ENCODE results near the gene MPST. TPM values are rescaled to one million over a fixed set of nuclear protein-coding genes. Genes with fewer than 3 reads are reported as not detected.

The MPST gene
- total RNA-seq, 1 donor, result 20.7 TPM

DNA sequence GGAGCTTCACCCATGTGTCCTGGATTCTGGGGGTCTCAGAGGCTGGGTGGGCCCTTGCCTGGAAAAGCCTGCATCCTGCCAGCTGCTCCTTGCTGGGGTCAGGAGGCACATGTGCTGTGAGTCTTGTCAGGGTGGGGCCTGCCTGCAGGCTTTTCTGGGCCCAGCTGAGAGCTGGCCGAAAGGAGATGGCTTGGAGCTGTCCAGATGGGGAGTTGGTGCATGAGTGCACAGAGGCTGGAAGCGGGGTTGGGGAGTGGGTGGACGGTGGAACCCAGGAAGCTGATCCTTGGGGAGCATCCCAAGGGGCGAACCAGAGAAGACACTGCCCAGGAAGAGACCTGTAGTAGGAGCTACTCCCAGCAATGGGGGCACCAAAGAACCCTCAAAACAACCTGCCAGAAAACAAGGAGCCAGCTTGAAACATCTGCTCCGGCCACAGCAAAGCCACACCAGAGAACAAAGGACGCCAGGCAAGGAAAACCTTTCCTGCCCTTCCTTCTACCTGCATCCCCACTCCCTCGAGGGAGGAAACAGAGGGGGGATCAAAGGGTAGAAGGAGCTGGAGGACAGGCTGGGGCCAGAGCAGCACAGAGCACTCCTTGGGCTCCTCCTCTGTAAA lies 23.8 kb downstream of the MPST start:
- no peak overlapping the region for H3K4me3 ChIP-seq (ENCODE audit: low read length)
- H3K9me3 ChIP-seq (ENCODE audit: low read depth, low read length), result no peaks in the 10 kb centered on the region

GRCh38 chr22:37043828-37044538 lies 24.4 kb downstream of the MPST start:
- Histone ChIP-seq H3K4me3 (ENCODE audit: low read length) (no peak overlapping the region), H3K9me3 (ENCODE audit: low read depth, low read length) (no peaks in the 10 kb centered on the region), H3K4me1 (ENCODE audit: insufficient read depth, low read length) (peaks cover 15% of the 10 kb centered on the region), H3K27me3 (ENCODE audit: insufficient read depth, low read length) (no peaks in the 10 kb centered on the region)

More for the DNA sequence above, 23.8 kb downstream of the MPST start:
- peaks cover 15% of the 10 kb centered on the region for H3K4me1 ChIP-seq (ENCODE audit: insufficient read depth, low read length)
- no peaks in the 10 kb centered on the region for H3K27me3 ChIP-seq (ENCODE audit: insufficient read depth, low read length)

GRCh38 chr22:37044634-37045625 lies 25.4 kb downstream of the MPST start:
- Histone ChIP-seq H3K27me3 (ENCODE audit: insufficient read depth, low read length) (no peaks in the 10 kb centered on the region), H3K4me1 (ENCODE audit: insufficient read depth, low read length) (peaks cover 15% of the 10 kb centered on the region), H3K9me3 (ENCODE audit: low read depth, low read length) (no peaks in the 10 kb centered on the region), H3K4me3 (ENCODE audit: low read length) (no peak overlapping the region)

GRCh38 chr22:37045958-37046357 lies 26.4 kb downstream of the MPST start:
- H3K4me3 ChIP-seq (ENCODE audit: low read length), result no peak overlapping the region
- H3K27me3 ChIP-seq (ENCODE audit: insufficient read depth, low read length), result no peaks in the 10 kb centered on the region
- peaks cover 24% of the 10 kb centered on the region for H3K4me1 ChIP-seq (ENCODE audit: insufficient read depth, low read length)
- H3K9me3 ChIP-seq (ENCODE audit: low read depth, low read length), result no peaks in the 10 kb centered on the region

DNA sequence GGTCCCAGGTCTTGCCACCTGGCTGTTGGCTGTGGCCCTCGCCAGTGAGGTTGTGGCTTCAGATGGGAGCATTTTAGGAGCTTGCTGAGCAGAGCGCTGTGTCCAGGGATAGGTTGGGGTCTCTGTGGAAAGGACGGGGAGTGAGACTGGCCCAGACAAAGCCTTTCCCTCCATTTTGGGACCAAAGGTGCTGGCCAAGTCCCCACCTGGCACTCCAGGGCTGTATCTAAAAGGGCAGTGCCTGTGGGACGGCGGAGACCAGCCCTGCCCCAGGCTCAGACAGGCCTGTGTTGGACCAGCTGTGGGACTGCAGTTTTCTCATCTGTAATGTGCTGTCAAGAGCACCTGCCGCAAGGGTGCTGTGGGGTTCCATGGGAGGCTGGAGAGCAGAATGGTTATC lies 27.0 kb downstream of the MPST start:
- no peaks in the 10 kb centered on the region for H3K27me3 ChIP-seq (ENCODE audit: insufficient read depth, low read length)
- no peak overlapping the region for H3K4me3 ChIP-seq (ENCODE audit: low read length)
- no peaks in the 10 kb centered on the region for H3K9me3 ChIP-seq (ENCODE audit: low read depth, low read length)
- H3K4me1 ChIP-seq (ENCODE audit: insufficient read depth, low read length), result peaks cover 28% of the 10 kb centered on the region

DNA sequence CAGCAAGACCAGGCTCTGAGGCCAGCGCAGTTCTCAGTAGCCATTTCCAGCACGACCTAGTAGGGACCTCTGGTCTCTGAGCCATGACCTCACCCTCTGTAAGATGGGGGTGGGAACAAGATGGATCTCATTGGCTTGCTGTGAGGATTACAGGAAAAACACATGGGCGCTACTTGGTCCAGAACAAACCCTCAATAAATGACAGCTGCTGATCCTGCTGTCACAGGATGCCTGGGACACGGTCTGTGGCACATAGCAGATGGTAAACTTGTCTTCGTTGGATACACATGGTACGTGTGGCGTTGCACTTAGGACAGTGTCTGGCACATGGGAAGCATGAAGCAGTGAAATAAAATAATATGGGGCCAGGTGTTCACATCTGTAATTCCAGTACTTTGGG lies 27.5 kb downstream of the MPST start:
- no peaks in the 10 kb centered on the region for H3K9me3 ChIP-seq (ENCODE audit: low read depth, low read length)
- no peak overlapping the region for H3K4me3 ChIP-seq (ENCODE audit: low read length)
- no peaks in the 10 kb centered on the region for H3K27me3 ChIP-seq (ENCODE audit: insufficient read depth, low read length)
- H3K4me1 ChIP-seq (ENCODE audit: insufficient read depth, low read length), result peaks cover 31% of the 10 kb centered on the region

- H3K4me1 ChIP-seq (ENCODE audit: insufficient read depth, low read length), result peaks cover 41% of the 10 kb centered on the region
- no peaks in the 10 kb centered on the region for H3K27me3 ChIP-seq (ENCODE audit: insufficient read depth, low read length)
- no peak overlapping the region for H3K4me3 ChIP-seq (ENCODE audit: low read length)
- no peaks in the 10 kb centered on the region for H3K9me3 ChIP-seq (ENCODE audit: low read depth, low read length)
Measured at GRCh38 chr22:37048133-37048532, 28.6 kb downstream of the MPST start.

DNA sequence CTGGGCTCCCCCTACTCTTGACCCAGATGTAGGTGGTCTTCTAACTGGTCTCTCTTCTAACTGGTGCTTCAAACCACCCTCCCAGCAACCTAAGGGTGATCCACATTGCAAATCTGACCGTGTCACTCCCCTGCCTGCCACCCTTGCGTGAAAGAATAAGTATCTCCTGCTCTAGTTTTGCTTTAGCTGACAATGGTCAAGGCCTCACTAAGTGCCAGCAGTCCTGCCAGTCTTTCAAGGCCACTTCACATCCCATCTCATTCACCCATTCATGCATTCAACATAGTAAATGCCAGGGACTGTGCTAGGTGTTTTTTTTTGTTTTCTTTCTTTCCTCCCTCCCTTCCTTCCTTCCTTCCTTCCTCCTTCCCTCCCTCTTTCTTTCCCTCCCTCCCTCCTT lies 29.7 kb downstream of the MPST start:
- no peaks in the 10 kb centered on the region for H3K9me3 ChIP-seq (ENCODE audit: low read depth, low read length)
- peaks cover 41% of the 10 kb centered on the region for H3K4me1 ChIP-seq (ENCODE audit: insufficient read depth, low read length)

DNA sequence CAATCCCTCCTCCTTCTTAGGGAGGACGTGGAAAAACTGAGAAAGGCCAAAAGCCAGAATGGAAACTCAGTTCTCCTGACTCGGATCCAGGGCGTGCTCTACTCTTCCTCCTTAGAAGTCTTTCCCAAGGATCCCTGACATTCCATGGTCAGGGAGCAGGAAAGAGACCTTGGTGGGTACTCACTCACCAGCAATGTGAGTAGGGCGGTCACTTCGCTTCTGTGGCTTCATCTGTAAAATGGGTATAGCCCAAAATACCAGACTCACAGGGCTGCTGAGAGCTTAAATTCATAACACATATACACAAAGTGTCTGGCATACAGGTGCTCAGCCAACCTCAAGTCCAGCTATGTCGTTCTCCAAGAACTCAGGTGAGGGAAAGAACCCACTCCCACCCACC lies 31.4 kb downstream of the MPST start:
- Histone ChIP-seq H3K9me3 (ENCODE audit: low read depth, low read length) (no peaks in the 10 kb centered on the region), H3K27me3 (ENCODE audit: insufficient read depth, low read length) (no peaks in the 10 kb centered on the region), H3K4me1 (ENCODE audit: insufficient read depth, low read length) (peaks cover 28% of the 10 kb centered on the region), H3K4me3 (ENCODE audit: low read length) (no peak overlapping the region)

More for the DNA sequence above, 29.7 kb downstream of the MPST start:
- Histone ChIP-seq H3K4me3 (ENCODE audit: low read length) (no peak overlapping the region), H3K27me3 (ENCODE audit: insufficient read depth, low read length) (no peaks in the 10 kb centered on the region)

- Histone ChIP-seq H3K4me1 (ENCODE audit: insufficient read depth, low read length) (peaks cover 26% of the 10 kb centered on the region), H3K4me3 (ENCODE audit: low read length) (peak within 1 kb of the TSS; percentile 52), H3K27me3 (ENCODE audit: insufficient read depth, low read length) (no peaks in the 10 kb centered on the region), H3K9me3 (ENCODE audit: low read depth, low read length) (no peaks in the 10 kb centered on the region)
Measured at GRCh38 chr22:37051391-37052385, 32.1 kb downstream of the MPST start, which contains the start of gene KCTD17. Gene KCTD17 (plus strand): TSS chr22:37051742. CDS start chr22:37051761, 19 bp downstream.

DNA sequence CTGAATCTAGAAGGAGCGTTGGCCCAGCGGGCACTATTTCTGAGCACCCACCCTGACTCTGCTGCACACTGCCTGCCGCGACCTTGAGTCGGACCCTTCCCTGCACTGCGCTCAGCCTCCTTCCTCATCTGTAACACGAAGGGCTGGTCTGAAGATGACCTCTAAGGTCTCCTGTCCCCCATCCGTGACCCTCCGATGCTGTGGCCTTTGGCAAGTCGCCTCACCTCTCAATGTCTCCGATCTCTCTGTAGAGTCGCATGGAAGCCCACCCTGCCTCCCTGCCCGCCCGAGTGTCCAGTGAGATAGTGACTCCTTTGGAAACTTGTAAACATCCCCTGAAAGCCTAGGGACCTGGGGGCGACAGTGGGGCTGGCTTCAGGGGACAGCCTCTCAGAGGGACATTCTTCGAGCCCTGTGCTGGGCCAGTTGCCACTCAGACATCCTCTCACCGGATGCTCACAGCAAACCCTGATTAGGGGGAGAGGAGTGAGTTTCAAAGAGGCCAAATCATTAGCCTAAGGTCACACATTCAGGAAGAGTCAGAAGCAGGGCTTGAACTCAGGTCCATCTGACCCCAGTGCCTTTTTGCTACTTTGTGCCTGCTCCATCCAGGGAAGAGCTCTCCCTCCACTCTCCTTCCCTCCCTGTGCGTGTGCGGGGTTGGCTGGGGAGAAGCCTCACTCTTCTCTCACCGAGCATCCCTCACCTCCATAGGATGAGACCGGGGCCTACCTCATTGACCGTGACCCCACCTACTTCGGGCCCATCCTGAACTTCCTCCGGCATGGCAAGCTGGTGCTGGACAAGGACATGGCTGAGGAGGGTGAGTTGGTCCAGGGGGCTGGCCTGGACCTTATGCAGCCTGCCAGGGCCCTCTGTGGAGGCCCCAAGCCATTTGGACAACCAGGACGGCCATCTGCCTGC lies 33.1 kb downstream of the MPST start:
- Histone ChIP-seq H3K9me3 (ENCODE audit: low read depth, low read length) (no peaks in the 10 kb centered on the region), H3K4me1 (ENCODE audit: insufficient read depth, low read length) (peaks cover 26% of the 10 kb centered on the region), H3K4me3 (ENCODE audit: low read length) (no peak overlapping the region), H3K27me3 (ENCODE audit: insufficient read depth, low read length) (no peaks in the 10 kb centered on the region)

- Histone ChIP-seq H3K27me3 (ENCODE audit: insufficient read depth, low read length) (no peaks in the 10 kb centered on the region), H3K4me1 (ENCODE audit: insufficient read depth, low read length) (peaks cover 26% of the 10 kb centered on the region), H3K4me3 (ENCODE audit: low read length) (no peak overlapping the region), H3K9me3 (ENCODE audit: low read depth, low read length) (no peaks in the 10 kb centered on the region)
Measured at GRCh38 chr22:37053310-37054055, 33.9 kb downstream of the MPST start.

DNA sequence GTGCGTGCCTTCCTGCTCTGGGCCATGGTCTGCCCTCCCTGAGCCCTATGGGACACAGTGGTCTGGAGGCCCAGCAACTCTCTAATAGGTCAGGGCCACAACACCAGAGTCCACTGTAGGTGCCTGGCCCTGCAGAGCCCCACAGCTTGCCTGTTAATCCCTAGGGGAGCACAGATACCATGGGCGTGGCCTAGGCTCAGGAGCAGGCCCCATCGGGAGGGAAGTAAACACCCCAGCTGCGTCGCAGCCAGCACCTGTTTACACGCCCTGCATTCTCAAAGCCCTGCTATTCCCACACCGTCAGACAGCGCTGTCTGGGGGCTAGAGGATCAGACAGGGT lies 34.5 kb downstream of the MPST start:
- Histone ChIP-seq H3K4me1 (ENCODE audit: insufficient read depth, low read length) (peaks cover 26% of the 10 kb centered on the region), H3K4me3 (ENCODE audit: low read length) (no peak overlapping the region), H3K9me3 (ENCODE audit: low read depth, low read length) (no peaks in the 10 kb centered on the region), H3K27me3 (ENCODE audit: insufficient read depth, low read length) (no peaks in the 10 kb centered on the region)
